Progenitor cell of endocrine pancreas (in vitro differentiated cells): Measurements from ENCODE around the gene FUT7. TPM values are rescaled to one million over a fixed set of nuclear protein-coding genes. Genes with fewer than 3 reads are reported as not detected.

Experiments
- DNase-seq: peaks from one replicate; pipeline ENCODE4 v3.0.0; 2021; ENCODE audit warnings: low spot score; ENCODE audit not compliant: unreplicated experiment
- H3K27ac Mint-ChIP-seq: 2 replicates; pipeline ENCODE4 v1.8.0; 2021; ENCODE audit warnings: mild to moderate bottlenecking, moderate library complexity, mixed read lengths
- H3K27me3 Mint-ChIP-seq: 2 replicates; pipeline ENCODE4 v1.8.0; 2021; ENCODE audit warnings: mixed read lengths
- H3K36me3 Mint-ChIP-seq: 2 replicates; pipeline ENCODE4 v1.8.0; 2022; ENCODE audit warnings: mixed read lengths; ENCODE audit not compliant: insufficient read depth
- H3K4me1 Mint-ChIP-seq: 2 replicates; pipeline ENCODE4 v1.8.0; 2021; ENCODE audit warnings: low read depth, mixed read lengths
- H3K4me3 Mint-ChIP-seq: 2 replicates; pipeline ENCODE4 v1.8.0; 2021; ENCODE audit warnings: low read depth, mild to moderate bottlenecking, moderate library complexity, mixed read lengths
- H3K9me3 Mint-ChIP-seq: 2 replicates; pipeline ENCODE4 v1.8.0; 2021; ENCODE audit warnings: low read depth, mixed read lengths
- CTCF ChIP-seq: fragments of 200-600 bp; sonication (generic); IDR thresholded peaks from one replicate; pipeline ENCODE4 v1.5.0; 2021; ENCODE audit warnings: antibody characterized with exemption, mild to moderate bottlenecking; ENCODE audit not compliant: unreplicated experiment
- total RNA-seq: library from RNA; stranded (reverse); gene quantifications from 2 replicates; pipeline ENCODE4 v1.2.1, GENCODE V29; 2021

Gene FUT7
- total RNA-seq, 1 donor from 2014 or later, result not detected

GRCh38 chr9:137050570-137050969, 18.7 kb upstream of the FUT7 start:
- H3K36me3 Mint-ChIP-seq, result no peaks in the 10 kb centered on the region
- H3K4me3 Mint-ChIP-seq, result no peak overlapping the region
- no peak for TF ChIP-seq CTCF
- peaks cover 2% of the 10 kb centered on the region for H3K4me1 Mint-ChIP-seq
- H3K27me3 Mint-ChIP-seq, result peaks cover 36% of the 10 kb centered on the region
- DNase-seq, result no peak
- H3K27ac Mint-ChIP-seq, result no peak overlapping the region
- H3K9me3 Mint-ChIP-seq, result no peaks in the 10 kb centered on the region

- peaks cover 4% of the 10 kb centered on the region for H3K4me1 Mint-ChIP-seq
- peak; percentile 49 for DNase-seq
- H3K36me3 Mint-ChIP-seq, result no peaks in the 10 kb centered on the region
- peak; percentile 63 for TF ChIP-seq CTCF
- H3K9me3 Mint-ChIP-seq, result no peaks in the 10 kb centered on the region
- no peak overlapping the region for H3K4me3 Mint-ChIP-seq
- peaks cover 39% of the 10 kb centered on the region for H3K27me3 Mint-ChIP-seq
- H3K27ac Mint-ChIP-seq, result no peak overlapping the region
Observed at GRCh38 chr9:137049544-137050449, 17.9 kb upstream of the FUT7 start.

- no peak for DNase-seq
- H3K27ac Mint-ChIP-seq, result no peak overlapping the region
- H3K27me3 Mint-ChIP-seq, result peaks cover 37% of the 10 kb centered on the region
- peaks cover 2% of the 10 kb centered on the region for H3K4me1 Mint-ChIP-seq
- no peak for TF ChIP-seq CTCF
- no peak overlapping the region for H3K4me3 Mint-ChIP-seq
- H3K36me3 Mint-ChIP-seq, result no peaks in the 10 kb centered on the region
- no peaks in the 10 kb centered on the region for H3K9me3 Mint-ChIP-seq
Observed at GRCh38 chr9:137048655-137049543, 17.0 kb upstream of the FUT7 start.

- peaks cover 2% of the 10 kb centered on the region for H3K4me1 Mint-ChIP-seq
Observed at GRCh38 chr9:137046088-137046787, 14.3 kb upstream of the FUT7 start, which contains the start of gene NPDC1. Gene NPDC1 (minus strand): TSS chr9:137046177. CDS start chr9:137045989, 188 bp downstream.

More at GRCh38 chr9:137046088-137046787, 14.3 kb upstream of the FUT7 start, which contains the start of gene NPDC1:
- peak; percentile 94 for DNase-seq
- Mint-ChIP-seq H3K27ac (no peak within 1 kb of the TSS), H3K9me3 (no peaks in the 10 kb centered on the region), H3K36me3 (no peaks in the 10 kb centered on the region), H3K4me3 (peak within 1 kb of the TSS; percentile 73), H3K27me3 (peaks cover 25% of the 10 kb centered on the region)
- TF ChIP-seq CTCF, result peak; percentile 91
